H9 (cell line): Measurements from ENCODE around the gene LASP1NB.

Experiments
- DNase-seq: peaks from one replicate; pipeline ENCODE4 v3.0.0-alpha.2; 2017
- H2AFZ ChIP-seq: one replicate; pipeline ENCODE4 v1.6.1; 2013; ENCODE audit warnings: mild to moderate bottlenecking, low read length, control low read depth, moderate library complexity
- H2AK5ac ChIP-seq: 2 replicates; pipeline ENCODE4 v1.6.1; 2013; ENCODE audit warnings: low read length, control low read depth, mixed read lengths; ENCODE audit not compliant: insufficient read length
- H2BK120ac ChIP-seq: one replicate; pipeline ENCODE4 v1.6.1; 2013; ENCODE audit warnings: low read depth, mild to moderate bottlenecking, low read length, control low read depth, inconsistent platforms; ENCODE audit not compliant: poor library complexity, severe bottlenecking
- H2BK12ac ChIP-seq: 2 replicates; pipeline ENCODE4 v1.6.1; 2013; ENCODE audit warnings: low read length, control low read depth, mixed read lengths, low read depth; ENCODE audit not compliant: insufficient read length
- H2BK15ac ChIP-seq: 2 replicates; pipeline ENCODE4 v1.6.1; 2013; ENCODE audit warnings: low read depth, low read length, control low read depth
- H2BK20ac ChIP-seq: one replicate; pipeline ENCODE4 v1.6.1; 2013; ENCODE audit warnings: low read depth, mild to moderate bottlenecking, low read length, control low read depth, inconsistent platforms; ENCODE audit not compliant: poor library complexity, severe bottlenecking
- H2BK5ac ChIP-seq: 2 replicates; pipeline ENCODE4 v1.6.1; 2013; ENCODE audit warnings: low read length, control low read depth, mixed read lengths; ENCODE audit not compliant: insufficient read length
- H3K14ac ChIP-seq: 2 replicates; pipeline ENCODE4 v1.6.1; 2013; ENCODE audit warnings: low read length, control low read depth; ENCODE audit not compliant: insufficient read depth
- H3K18ac ChIP-seq: 2 replicates; pipeline ENCODE4 v1.6.1; 2013; ENCODE audit warnings: low read depth, mild to moderate bottlenecking, mixed read lengths, low read length, control low read depth; ENCODE audit not compliant: insufficient read length
- H3K23ac ChIP-seq: 2 replicates; pipeline ENCODE4 v1.6.1; 2013; ENCODE audit warnings: low read length, control low read depth, mixed read lengths, low read depth; ENCODE audit not compliant: insufficient read length
- H3K23me2 ChIP-seq: 2 replicates; pipeline ENCODE4 v1.6.1; 2013; ENCODE audit warnings: low read depth, mild to moderate bottlenecking, mixed read lengths, low read length, control low read depth; ENCODE audit not compliant: insufficient read length, poor library complexity, severe bottlenecking
- H3K27ac ChIP-seq: 2 replicates; pipeline ENCODE4 v1.5.1; 2013; ENCODE audit warnings: low read length, control low read depth, mixed read lengths, low read depth; ENCODE audit not compliant: insufficient read length
- H3K27me3 ChIP-seq: 2 replicates; pipeline ENCODE4 v1.6.1; 2013; ENCODE audit warnings: low read length, control low read depth, inconsistent platforms; ENCODE audit not compliant: insufficient read depth
- H3K4ac ChIP-seq: 2 replicates; pipeline ENCODE4 v1.6.1; 2013; ENCODE audit warnings: low read depth, mild to moderate bottlenecking, control low read depth, inconsistent platforms, low read length, moderate library complexity
- H3K4me1 ChIP-seq: 2 replicates; pipeline ENCODE4 v1.6.1; 2013; ENCODE audit warnings: low read length, control low read depth, inconsistent platforms; ENCODE audit not compliant: insufficient read depth
- H3K4me2 ChIP-seq: 2 replicates; pipeline ENCODE4 v1.6.1; 2013; ENCODE audit warnings: low read length, control low read depth, mixed read lengths; ENCODE audit not compliant: insufficient read length, insufficient read depth
- H3K56ac ChIP-seq: 2 replicates; pipeline ENCODE4 v1.6.1; 2013; ENCODE audit warnings: low read depth, mild to moderate bottlenecking, mixed read lengths, low read length, control low read depth; ENCODE audit not compliant: insufficient read length
- H3K79me1 ChIP-seq: 2 replicates; pipeline ENCODE4 v1.6.1; 2013; ENCODE audit warnings: low read depth, mild to moderate bottlenecking, moderate library complexity, low read length, control low read depth, inconsistent platforms; ENCODE audit not compliant: insufficient read depth, poor library complexity, severe bottlenecking
- H3K79me2 ChIP-seq: 2 replicates; pipeline ENCODE4 v1.6.1; 2013; ENCODE audit warnings: low read length, control low read depth, inconsistent platforms; ENCODE audit not compliant: insufficient read depth
- H3K9ac ChIP-seq: 2 replicates; pipeline ENCODE4 v1.6.1; 2013; ENCODE audit warnings: low read length, control low read depth, mixed read lengths; ENCODE audit not compliant: insufficient read length; ENCODE audit errors: extremely low read depth
- H3K9me3 ChIP-seq: one replicate; pipeline ENCODE4 v1.6.1; 2013; ENCODE audit warnings: low read depth, low read length, inconsistent platforms; ENCODE audit not compliant: control insufficient read depth
- H3T11ph ChIP-seq: one replicate; pipeline ENCODE4 v1.6.1; 2013; ENCODE audit warnings: mild to moderate bottlenecking, low read length, control low read depth, inconsistent platforms
- H4K20me1 ChIP-seq: one replicate; pipeline ENCODE4 v1.6.1; 2013; ENCODE audit not compliant: control insufficient read depth, insufficient read length, insufficient read depth
- H4K5ac ChIP-seq: 2 replicates; pipeline ENCODE4 v1.6.1; 2013; ENCODE audit warnings: low read depth, mild to moderate bottlenecking, mixed read lengths, low read length, control low read depth; ENCODE audit not compliant: insufficient read length
- H4K8ac ChIP-seq: replicated peaks from 2 replicates; pipeline ENCODE4 v1.6.1; 2013; ENCODE audit warnings: low read length, control low read depth, mixed read lengths, low read depth; ENCODE audit not compliant: insufficient read length
- H4K91ac ChIP-seq: 2 replicates; pipeline ENCODE4 v1.6.1; 2013; ENCODE audit warnings: low read depth, mild to moderate bottlenecking, moderate library complexity, mixed read lengths, low read length, control low read depth; ENCODE audit not compliant: insufficient read length
- H3K27ac Mint-ChIP-seq, 3 experiments: 2 replicates in 2 of 3; 3 replicates in 1 of 3; pipeline ENCODE4 v1.8.0; 2020 to 2021; ENCODE audit warnings: mixed read lengths in 3 of 3, mild to moderate bottlenecking in 1 of 3, moderate library complexity in 1 of 3
- H3K27me3 Mint-ChIP-seq: 2 replicates; pipeline ENCODE4 v1.8.0; 2021; ENCODE audit warnings: low read depth, mild to moderate bottlenecking, moderate library complexity, mixed read lengths
- H3K36me3 Mint-ChIP-seq, 3 experiments: 2 replicates in 2 of 3; 3 replicates in 1 of 3; pipeline ENCODE4 v1.8.0; 2020 to 2021; ENCODE audit warnings: low read depth in 3 of 3, mixed read lengths in 3 of 3; ENCODE audit not compliant: insufficient read depth in 1 of 3
- H3K4me1 Mint-ChIP-seq, 2 experiments: 2 replicates each; pipeline ENCODE4 v1.8.0; 2020; ENCODE audit warnings: mixed read lengths in 2 of 2
- H3K4me3 Mint-ChIP-seq, 2 experiments: 2 replicates in 1 of 2; 3 replicates in 1 of 2; pipeline ENCODE4 v1.8.0; 2020 to 2021; ENCODE audit warnings: mild to moderate bottlenecking in 2 of 2, mixed read lengths in 2 of 2, moderate library complexity in 1 of 2
- H3K9me3 Mint-ChIP-seq, 2 experiments: 2 replicates in 1 of 2; 3 replicates in 1 of 2; pipeline ENCODE4 v1.8.0; 2020; ENCODE audit warnings: mild to moderate bottlenecking in 2 of 2, mixed read lengths in 2 of 2, moderate library complexity in 1 of 2
- CTCF ChIP-seq: fragments of 200-600 bp; sonication (generic); conservative IDR thresholded peaks from 3 replicates; pipeline ENCODE4 v1.8.0; 2021; ENCODE audit warnings: antibody characterized with exemption, mild to moderate bottlenecking
- WGBS: extraction: QIAGEN DNeasy Blood & Tissue Kit; methylation state at CpG from one replicate; pipeline ENCODE4 v1.1.7; 2013; ENCODE audit warnings: missing lambda C conversion rate, low lambda C conversion rate, mixed read lengths; ENCODE audit not compliant: insufficient read length; ENCODE audit errors: extremely low coverage; 5-methylcytosine and 5-hydroxymethylcytosine counted together

Gene LASP1NB

GRCh38 chr17:38883592-38884526 lies 41.6 kb upstream of the LASP1NB start:
- Histone ChIP-seq H2BK20ac (no peak overlapping the region), H3T11ph (no peak overlapping the region), H4K91ac (no peak overlapping the region), H3K14ac (no peak overlapping the region), H3K4me1 (peaks cover 6% of the 10 kb centered on the region; the same call in 1 of the 2 replicates), H2AK5ac (no peak overlapping the region), H4K8ac (no peak overlapping the region), H3K23me2 (no peaks in the 10 kb centered on the region), H3K4me2 (no peak overlapping the region), H2BK15ac (no peak overlapping the region), H4K5ac (no peak overlapping the region), H3K18ac (peak overlapping the region; percentile 22), H3K56ac (no peak overlapping the region), H3K79me1 (peaks cover 3% of the 10 kb centered on the region), H3K79me2 (peaks cover 4% of the 10 kb centered on the region; the same call in 1 of the 2 replicates), H2BK12ac (no peak overlapping the region), H3K4ac (no peak overlapping the region), H3K23ac (no peak overlapping the region), H3K9me3 (no peaks in the 10 kb centered on the region), H3K27me3 (no peaks in the 10 kb centered on the region), H3K9ac (no peak overlapping the region), H4K20me1 (no peaks in the 10 kb centered on the region), H2BK5ac (no peak overlapping the region), H3K27ac (no peak overlapping the region), H2AFZ (no peak overlapping the region), H2BK120ac (no peak overlapping the region)
- Mint-ChIP-seq H3K36me3 (peaks cover 8 to 49% (median 22%) of the 10 kb centered on the region in 3 experiments; a peak in 5 of 7 replicates), H3K27me3 (no peaks in the 10 kb centered on the region), H3K9me3 (peaks cover 0 to 3% of the 10 kb centered on the region in 2 experiments; a peak in 1 of 5 replicates), H3K4me1 (peaks cover 63 to 79% of the 10 kb centered on the region in 2 experiments), H3K27ac (peak overlapping the region; percentile 50 to 89 (median 62)), H3K4me3 (peak overlapping the region; percentile 20 to 63; a peak in 4 of 5 replicates)
- no peak; the same call in 2 of the 3 replicates for TF ChIP-seq CTCF
- DNase-seq, result peak; percentile 71
- WGBS, result no CpG with 5 or more reads among the region's 19 CpGs
